Calu3 (cell line): ENCODE results near the gene SLTM. TPM values are rescaled to one million over a fixed set of nuclear protein-coding genes. Genes with fewer than 3 reads are reported as not detected.
"Not testable (repeated sequence)": the region's sequence is repeated elsewhere in the genome, so short reads cannot be mapped to it uniquely, and the experiment has no call there.

ENCODE experiments used
- BruUV-seq: library from RNA; stranded (reverse); fragments of 400-500 nt; replicated peaks from 2 replicates; lab custom pipeline; 2021; lab: Mats Ljungman, UMichigan
- CTCF ChIA-PET: fragments of 300-600 bp; sonication (Branson Sonifier 250); formaldehyde crosslinking; loops from one replicate; lab custom pipeline; 2022; ENCODE audit warnings: antibody characterized with exemption; lab: Charles Lee
- DNase-seq: peaks from one replicate; pipeline ENCODE4 v3.0.0; 2022
- H3K27ac Mint-ChIP-seq: one replicate; pipeline ENCODE4 v1.8.0; 2022; ENCODE audit warnings: mixed read lengths; ENCODE audit not compliant: unreplicated experiment
- H3K27me3 Mint-ChIP-seq: one replicate; pipeline ENCODE4 v1.8.0; 2022; ENCODE audit warnings: mixed read lengths; ENCODE audit not compliant: unreplicated experiment
- H3K36me3 Mint-ChIP-seq: one replicate; pipeline ENCODE4 v1.8.0; 2022; ENCODE audit warnings: mild to moderate bottlenecking, moderate library complexity, mixed read lengths; ENCODE audit not compliant: insufficient read depth, unreplicated experiment
- H3K4me1 Mint-ChIP-seq: one replicate; pipeline ENCODE4 v1.8.0; 2022; ENCODE audit warnings: mild to moderate bottlenecking, low read depth, mixed read lengths; ENCODE audit not compliant: unreplicated experiment
- H3K4me3 Mint-ChIP-seq: one replicate; pipeline ENCODE4 v1.8.0; 2022; ENCODE audit warnings: mild to moderate bottlenecking, low read depth, moderate library complexity, mixed read lengths; ENCODE audit not compliant: unreplicated experiment
- H3K9me3 Mint-ChIP-seq: one replicate; pipeline ENCODE4 v1.8.0; 2022; ENCODE audit warnings: low read depth, mixed read lengths; ENCODE audit not compliant: unreplicated experiment
- CTCF ChIP-seq: fragments of 200-600 bp; IDR thresholded peaks from one replicate; pipeline ENCODE4 v1.8.0; 2022; ENCODE audit warnings: antibody characterized with exemption; ENCODE audit not compliant: unreplicated experiment
- intact Hi-C: fragments of 100-400 bp; cut with micrococcal nuclease; formaldehyde crosslinking; loops from one replicate; pipeline ENCODE4 v1.10.0; 2022; ENCODE audit not compliant: unreplicated experiment
- total RNA-seq: library from RNA; stranded (reverse); gene quantifications from 2 replicates; pipeline ENCODE4 v1.2.3, GENCODE V29; 2022

The SLTM gene
- total RNA-seq, 1 experiment from 2014 or later: 135 TPM

DNA sequence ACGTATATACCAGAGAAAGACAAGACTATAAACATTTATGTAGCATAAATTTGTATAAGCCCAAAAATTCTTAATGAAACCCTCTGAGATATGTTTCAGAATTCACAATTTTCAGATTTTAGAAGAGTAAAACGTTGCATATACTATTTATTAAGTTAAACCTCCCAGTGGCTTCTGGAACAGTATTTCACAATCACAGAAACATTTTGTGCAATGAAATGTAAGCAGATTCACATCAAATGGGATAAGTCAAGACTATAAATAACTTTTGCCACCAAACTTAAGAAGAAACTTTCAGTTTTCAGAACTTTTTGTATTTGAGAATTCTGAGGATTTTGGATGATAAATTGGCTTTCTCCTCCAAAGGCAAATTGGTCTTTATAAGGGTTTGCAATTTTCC is 9.2 kb downstream of the SLTM start:
- TF ChIP-seq CTCF: no peak
- Mint-ChIP-seq H3K4me3 (no peak overlapping the region), H3K36me3 (peaks cover 40% of the 10 kb centered on the region), H3K27ac (no peak overlapping the region), H3K27me3 (no peaks in the 10 kb centered on the region), H3K4me1 (no peaks in the 10 kb centered on the region), H3K9me3 (no peaks in the 10 kb centered on the region)
- CTCF ChIA-PET: interaction anchor here (0.6 kb wide), 1 partner anchor 486 kb away, joined by 4 read pairs; no protein-coding TSS in a partner anchor
- no TSS peak for BruUV-seq
- DNase-seq: no peak
- intact Hi-C loops: no loop called here

DNA sequence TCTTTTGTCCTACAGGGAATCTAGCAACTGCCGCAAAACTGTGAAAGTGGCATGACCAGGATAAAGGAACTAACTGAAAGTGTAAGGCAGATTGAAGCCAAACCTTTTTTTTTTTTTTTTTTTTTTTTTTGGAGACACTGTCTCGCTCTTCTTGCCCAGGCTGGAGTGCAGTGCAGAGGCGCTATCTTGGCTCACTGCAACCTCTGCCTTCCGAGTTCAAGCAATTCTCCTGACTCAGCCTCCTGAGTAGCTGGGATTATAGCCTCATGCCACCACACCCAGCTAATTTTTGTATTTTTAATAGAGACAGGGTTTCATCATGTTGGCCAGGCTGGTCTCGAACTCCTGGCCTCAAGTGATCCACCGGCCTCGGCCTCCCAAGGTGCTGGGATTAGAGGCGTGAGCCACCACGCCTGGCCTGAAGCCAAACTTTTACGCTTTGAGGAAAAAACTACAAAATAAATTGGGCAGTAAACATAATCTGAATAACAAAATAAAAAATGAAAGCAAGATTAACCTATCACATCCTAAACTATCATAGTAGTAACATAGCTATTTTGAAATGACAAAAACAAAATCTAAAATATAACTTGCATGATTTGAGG is 9.7 kb downstream of the SLTM start:
- DNase-seq: no peak
- Mint-ChIP-seq H3K4me1 (no peaks in the 10 kb centered on the region), H3K27me3 (no peaks in the 10 kb centered on the region), H3K4me3 (no peak overlapping the region), H3K36me3 (peaks cover 35% of the 10 kb centered on the region), H3K27ac (no peak overlapping the region), H3K9me3 (no peaks in the 10 kb centered on the region)
- CTCF ChIA-PET: interaction anchor here (0.6 kb wide), 1 partner anchor 1204 kb away, joined by 3 read pairs; no protein-coding TSS in a partner anchor
- no peak for TF ChIP-seq CTCF
- BruUV-seq: no TSS peak
- intact Hi-C loops: no loop called here

DNA sequence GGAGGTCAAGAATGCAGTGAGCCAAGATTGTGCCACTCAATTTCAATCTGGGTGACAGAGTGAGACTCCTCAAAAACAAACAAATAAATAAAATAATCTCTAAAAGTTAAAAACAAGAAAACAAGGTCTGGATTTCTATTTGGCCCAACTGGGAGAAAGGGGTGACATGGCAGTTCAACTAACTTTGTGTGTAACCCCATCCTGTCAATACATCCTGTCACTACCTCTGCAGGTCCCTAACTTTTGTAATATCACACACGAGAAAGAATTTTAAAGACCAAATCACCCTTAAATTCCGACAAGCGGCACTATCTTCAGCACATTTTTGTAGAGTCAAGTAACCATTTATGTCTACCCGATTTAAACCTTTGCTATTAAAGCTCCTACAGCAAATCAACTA is 10.2 kb downstream of the SLTM start:
- Mint-ChIP-seq H3K9me3 (no peaks in the 10 kb centered on the region), H3K4me1 (no peaks in the 10 kb centered on the region), H3K27ac (no peak overlapping the region), H3K36me3 (peaks cover 29% of the 10 kb centered on the region), H3K4me3 (no peak overlapping the region), H3K27me3 (no peaks in the 10 kb centered on the region)
- intact Hi-C loops: no loop called here
- TF ChIP-seq CTCF: no peak
- DNase-seq: no peak
- BruUV-seq: no TSS peak
- CTCF ChIA-PET: interaction anchor here (0.6 to 0.7 kb wide), 2 partner anchors 697 to 1204 kb away, joined by 3 read pairs; no protein-coding TSS in a partner anchor

DNA sequence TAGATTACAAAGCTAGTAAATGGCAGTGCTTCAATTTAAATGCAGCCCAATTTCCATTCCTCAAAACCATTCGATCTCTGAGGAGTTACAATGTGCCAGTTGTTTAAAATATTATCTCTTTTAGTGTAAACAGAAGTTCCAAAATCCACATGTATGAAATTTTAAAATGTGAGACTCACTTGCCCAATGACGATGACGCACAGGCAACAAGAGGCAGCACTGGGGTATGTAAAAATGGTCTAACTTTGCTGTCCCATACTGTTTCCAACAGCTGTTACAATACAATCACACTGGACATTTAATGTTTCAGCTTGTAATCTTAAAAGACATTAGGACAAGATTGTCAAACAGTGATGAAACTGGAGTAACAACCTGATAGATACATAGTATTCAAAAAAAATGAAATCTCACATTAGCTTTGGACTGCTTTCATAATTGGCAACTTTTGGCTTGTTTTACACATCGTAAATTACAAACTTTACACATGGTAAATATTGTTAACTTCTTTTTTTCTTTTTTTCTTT is 12.2 kb downstream of the SLTM start:
- H3K36me3 Mint-ChIP-seq: peaks cover 30% of the 10 kb centered on the region
- BruUV-seq: no TSS peak
- H3K27me3 Mint-ChIP-seq: no peaks in the 10 kb centered on the region
- CTCF ChIA-PET: interaction anchor here (0.6 to 0.7 kb wide), 2 partner anchors 8 to 195 kb away, joined by 3 to 5 read pairs; no protein-coding TSS in a partner anchor
- H3K9me3 Mint-ChIP-seq: no peaks in the 10 kb centered on the region
- no peak for TF ChIP-seq CTCF
- DNase-seq: no peak
- no peak overlapping the region for H3K4me3 Mint-ChIP-seq
- H3K27ac Mint-ChIP-seq: no peak overlapping the region
- no peaks in the 10 kb centered on the region for H3K4me1 Mint-ChIP-seq
- intact Hi-C loops: no loop called here

- H3K4me3 Mint-ChIP-seq, CTCF ChIA-PET, H3K4me1 Mint-ChIP-seq, H3K27ac Mint-ChIP-seq, H3K27me3 Mint-ChIP-seq, intact Hi-C loops, DNase-seq, BruUV-seq, H3K9me3 Mint-ChIP-seq: not testable (repeated sequence)
- peaks cover 26% of the 10 kb centered on the region for H3K36me3 Mint-ChIP-seq
Observed at GRCh38 chr15:58920447-58920846, 13.0 kb downstream of the SLTM start.
